PFSK-1 (cell line): Measurements from ENCODE around the gene SNX32.
A peak's percentile ranks its signal among the peaks of the same experiment; 100 is the strongest.

ENCODE experiments used
- FOXP2 ChIP-seq: optimal IDR thresholded peaks from 2 replicates; pipeline ENCODE3; 2011; ENCODE audit warnings: borderline replicate concordance, control low read depth, inconsistent platforms; ENCODE audit not compliant: insufficient read depth; ENCODE audit errors: extremely low read length, extremely low read depth
- POLR2AphosphoS5 ChIP-seq: IDR thresholded peaks from 2 replicates; pipeline ENCODE4 v1.6.1; 2012; ENCODE audit warnings: low read depth, mild to moderate bottlenecking, control low read depth, low read length, moderate library complexity
- REST ChIP-seq, 2 experiments: IDR thresholded peaks; 2 replicates each; pipeline versions ENCODE4 v1.6.1 to v1.8.0; 2011 to 2012; ENCODE audit warnings: low read depth in 2 of 2, low read length in 2 of 2, control low read depth in 1 of 2, inconsistent platforms in 1 of 2, mild to moderate bottlenecking in 1 of 2, moderate library complexity in 1 of 2; ENCODE audit not compliant: insufficient read depth in 1 of 2
- SIN3A ChIP-seq: IDR thresholded peaks from 2 replicates; pipeline ENCODE4 v1.6.1; 2012; ENCODE audit warnings: mild to moderate bottlenecking, low read length, moderate library complexity, borderline replicate concordance; ENCODE audit not compliant: insufficient read depth
- TAF1 ChIP-seq: IDR thresholded peaks from 2 replicates; pipeline ENCODE4 v1.6.1; 2012; ENCODE audit warnings: low read length, control low read depth, borderline replicate concordance; ENCODE audit not compliant: insufficient read depth

The SNX32 gene

GRCh38 chr11:65888163-65888814 is 54.5 kb downstream of the SNX32 start, which contains the start of gene FIBP:
FIBP (minus strand) TSS chr11:65888471; CDS start chr11:65888418, 53 bp downstream.
- TF ChIP-seq REST (IDR thresholded peaks at IDR 0.05; ENCODE audit: insufficient read depth in 1 of 2, low read depth in 2 of 2, low read length in 2 of 2) (0 out of 4 replicates have a peak, but pooled peaks of 1 of the 2 experiments have one; percentile 8), FOXP2 (no peak), SIN3A (peak; percentile 11; the same call in 1 of the 2 replicates), POLR2AphosphoS5 (peak; percentile 97), TAF1 (peak; percentile 73; the same call in 1 of the 2 replicates)

GRCh38 chr11:65890324-65891218 is 56.8 kb downstream of the SNX32 start, which contains the start of gene CCDC85B:
CCDC85B (plus strand) TSS chr11:65890673; CDS start chr11:65890784, 111 bp downstream.
- TF ChIP-seq REST (IDR thresholded peaks at IDR 0.05; ENCODE audit: insufficient read depth in 1 of 2, low read depth in 2 of 2, low read length in 2 of 2) (peak in 1 of 2 experiments; percentile 66; a peak in 1 of 4 replicates), FOXP2 (no peak), TAF1 (peak; percentile 98), POLR2AphosphoS5 (peak; percentile 92), SIN3A (peak; percentile 64; the same call in 1 of the 2 replicates)

- TF ChIP-seq FOXP2 (no peak), POLR2AphosphoS5 (peak; percentile 83), REST (IDR thresholded peaks at IDR 0.05; ENCODE audit: insufficient read depth in 1 of 2, low read depth in 2 of 2, low read length in 2 of 2) (no peak), TAF1 (peak; percentile 71; the same call in 1 of the 2 replicates), SIN3A (peak; percentile 37; the same call in 1 of the 2 replicates)
Observed at GRCh38 chr11:65891219-65892136, 57.7 kb downstream of the SNX32 start.

- TF ChIP-seq POLR2AphosphoS5 (no peak), TAF1 (no peak), SIN3A (no peak), REST (IDR thresholded peaks at IDR 0.05; ENCODE audit: insufficient read depth in 1 of 2, low read depth in 2 of 2, low read length in 2 of 2) (no peak), FOXP2 (no peak)
Observed at GRCh38 chr11:65892661-65893317, 59.0 kb downstream of the SNX32 start.
